OCI-LY7 (cell line): ENCODE measurements around the gene RNF186.

Source experiments
- CTCF ChIP-seq: fragments of 200-600 bp; sonication (generic); conservative IDR thresholded peaks from 2 replicates; pipeline ENCODE4 v1.5.1; 2014; ENCODE audit warnings: mild to moderate bottlenecking, antibody characterized with exemption, low read length, moderate library complexity, mixed read lengths
- EZH2phosphoT487 ChIP-seq: fragments of 200-600 bp; sonication (generic); IDR thresholded peaks from 2 replicates; pipeline ENCODE4 v1.6.1; 2018; ENCODE audit warnings: low read depth, borderline replicate concordance, mild to moderate bottlenecking, mixed run types, antibody characterized with exemption, low read length, moderate library complexity, mixed read lengths

GRCh38 chr1:19793360-19794046, 21.6 kb downstream of the RNF186 start:
- no peak for TF ChIP-seq CTCF
- TF ChIP-seq EZH2phosphoT487, result no peak
